ENCODE measurements around the gene GPR78. TPM values are rescaled to one million over a fixed set of nuclear protein-coding genes. Genes with fewer than 3 reads are reported as not detected.

GPR78 gene
- total and polyA plus RNA-seq, 2 of the 8 experiments (the other 6 are each of a cell fraction or from before 2014, with no cell fraction given): 1.0 to 3.0 TPM

- Histone ChIP-seq H2BK12ac (ENCODE audit: low read depth, low read length) (no peak overlapping the region), H2AK5ac (ENCODE audit: low read depth, low read length) (no peak overlapping the region), H3K27ac (ENCODE audit: low read depth, low read length) (no peak overlapping the region), H3K9me3 (ENCODE audit: insufficient read depth in 2 of 2, low read depth in 1 of 2, low read length in 1 of 2) (no peaks in the 10 kb centered on the region), H3K14ac (ENCODE audit: insufficient read length) (no peak overlapping the region), H3K23ac (ENCODE audit: insufficient read length) (no peak overlapping the region), H3K23me2 (ENCODE audit: low read depth, low read length) (peaks cover 6% of the 10 kb centered on the region; the same call in 1 of the 2 replicates), H3K4ac (replicated peaks; ENCODE audit: insufficient read length, low read depth, low read length) (no peak overlapping the region), H3K79me2 (ENCODE audit: control insufficient read depth in 1 of 2, insufficient read depth in 2 of 2, low read length in 2 of 2) (no peaks in the 10 kb centered on the region), H4K20me1 (replicated peaks in 1 of 2; ENCODE audit: control insufficient read depth in 1 of 2, insufficient read depth in 2 of 2, low read length in 2 of 2) (peaks cover 8 to 24% of the 10 kb centered on the region in 2 experiments), H3K9ac (replicated peaks in 1 of 4; ENCODE audit: extremely low read depth in 1 of 4, low read depth in 3 of 4, low read length in 3 of 4) (no peak overlapping the region), H2BK5ac (ENCODE audit: low read depth, low read length) (no peak overlapping the region), H3K18ac (ENCODE audit: extremely low read depth, low read length) (no peak overlapping the region), H3K4me1 (replicated peaks in 1 of 4; ENCODE audit: control insufficient read depth in 3 of 4, insufficient read depth in 4 of 4, low read length in 3 of 4) (peaks cover 0 to 2% (median 0%) of the 10 kb centered on the region in 4 experiments; a peak in 1 of 7 replicates), H4K8ac (ENCODE audit: extremely low read depth, insufficient read depth, low read length) (peak overlapping the region; percentile 71), H3K36me3 (ENCODE audit: control insufficient read depth in 2 of 4, insufficient read depth in 4 of 4, low read length in 3 of 4) (peaks cover 0 to 12% (median 2%) of the 10 kb centered on the region in 4 experiments; a peak in 3 of 8 replicates), H3K56ac (replicated peaks; ENCODE audit: insufficient read length, low read depth, low read length) (no peak overlapping the region), H2BK15ac (ENCODE audit: low read length) (no peak overlapping the region), H3K4me3 (ENCODE audit: extremely low read depth in 1 of 4, insufficient read depth in 2 of 4, low read depth in 3 of 4, low read length in 4 of 4) (no peak overlapping the region), H4K5ac (ENCODE audit: insufficient read length, low read depth, low read length) (no peak overlapping the region), H2BK20ac (ENCODE audit: low read length) (no peak overlapping the region), H3K79me1 (ENCODE audit: low read depth, low read length) (no peaks in the 10 kb centered on the region), H2BK120ac (replicated peaks; ENCODE audit: low read depth, low read length) (no peak overlapping the region), H3K27me3 (replicated peaks in 1 of 4; ENCODE audit: control insufficient read depth in 3 of 4, extremely low read depth in 1 of 4, insufficient read depth in 3 of 4, low read length in 3 of 4) (no peaks in the 10 kb centered on the region; a peak in 1 of 7 replicates), H2AFZ (ENCODE audit: low read length) (no peak overlapping the region), H4K91ac (replicated peaks; ENCODE audit: insufficient read length, low read length) (no peak overlapping the region), H3K4me2 (ENCODE audit: insufficient read depth in 1 of 2, low read depth in 2 of 2, low read length in 2 of 2) (no peak overlapping the region)
- ChIA-PET POLR2A (ENCODE audit: partially characterized antibody) (interaction anchor here (0.6 to 1.7 kb wide), 5 partner anchors 8 to 122 kb away, joined by 3 to 6 read pairs (median 4); partner anchors contain the start of gene GPR78), CTCF (ENCODE audit: partially characterized antibody) (interaction anchor here (0.6 to 3.4 kb wide), 47 partner anchors 8 to 528 kb away, joined by 3 to 36 read pairs (median 4); partner anchors contain the start of genes CPZ and GPR78)
- TF ChIP-seq MAX (IDR thresholded peaks at IDR 0.05) (peak; percentile 70), TBP (IDR thresholded peaks at IDR 0.05; ENCODE audit: low read depth, low read length) (no peak), CTBP2 (IDR thresholded peaks at IDR 0.05; ENCODE audit: borderline replicate concordance, insufficient read depth, insufficient read length, low read length) (no peak), CREB1 (IDR thresholded peaks at IDR 0.05) (no peak), NRF1 (IDR thresholded peaks at IDR 0.05; ENCODE audit: low read depth, low read length) (no peak), ATF3 (IDR thresholded peaks at IDR 0.05; ENCODE audit: insufficient read depth, low read depth, low read length) (no peak), ATF2 (IDR thresholded peaks at IDR 0.05; ENCODE audit: low read length) (no peak), BACH1 (IDR thresholded peaks at IDR 0.05; ENCODE audit: low read length) (no peak), E2F6 (IDR thresholded peaks at IDR 0.05) (peak; percentile 48; the same call in 1 of the 2 replicates), EP300 (IDR thresholded peaks at IDR 0.05; ENCODE audit: borderline replicate concordance in 1 of 2, low read depth in 2 of 2, low read length in 2 of 2) (no peak)
- DNase-seq (ENCODE audit: low read depth in 1 of 2, low spot score in 2 of 2) (no peak), FAIRE-seq (no peak)
- 78% methylated on average over 10 of the region's 10 CpGs; no CpG with 5 or more reads in 1 of the 2 experiments for WGBS, 2 experiments (ENCODE audit: extremely low coverage in 1 of 2, insufficient coverage in 1 of 2, insufficient read length in 1 of 2, insufficient replicate concordance in 2 of 2, low coverage in 1 of 2, low lambda C conversion rate in 2 of 2, missing lambda C conversion rate in 1 of 2)
These were observed 26.8 kb downstream of the GPR78 start for GRCh38 chr4:8606966-8607365.

Data from H1 (cell line).